NK-92 treated with Interleukin-12 subunit alpha and Interleukin-12 subunit beta, amount 100 ng/mL, for 24 hours (cell line): ENCODE data around the gene FDX1.
"Not testable (repeated sequence)": the region's sequence is repeated elsewhere in the genome, so short reads cannot be mapped to it uniquely, and the experiment has no call there.

Experiments
- DNase-seq: peaks from one replicate; lab custom pipeline; 2025; lab: John Stamatoyannopoulos, UW

The FDX1 gene, protein sequence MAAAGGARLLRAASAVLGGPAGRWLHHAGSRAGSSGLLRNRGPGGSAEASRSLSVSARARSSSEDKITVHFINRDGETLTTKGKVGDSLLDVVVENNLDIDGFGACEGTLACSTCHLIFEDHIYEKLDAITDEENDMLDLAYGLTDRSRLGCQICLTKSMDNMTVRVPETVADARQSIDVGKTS

DNA sequence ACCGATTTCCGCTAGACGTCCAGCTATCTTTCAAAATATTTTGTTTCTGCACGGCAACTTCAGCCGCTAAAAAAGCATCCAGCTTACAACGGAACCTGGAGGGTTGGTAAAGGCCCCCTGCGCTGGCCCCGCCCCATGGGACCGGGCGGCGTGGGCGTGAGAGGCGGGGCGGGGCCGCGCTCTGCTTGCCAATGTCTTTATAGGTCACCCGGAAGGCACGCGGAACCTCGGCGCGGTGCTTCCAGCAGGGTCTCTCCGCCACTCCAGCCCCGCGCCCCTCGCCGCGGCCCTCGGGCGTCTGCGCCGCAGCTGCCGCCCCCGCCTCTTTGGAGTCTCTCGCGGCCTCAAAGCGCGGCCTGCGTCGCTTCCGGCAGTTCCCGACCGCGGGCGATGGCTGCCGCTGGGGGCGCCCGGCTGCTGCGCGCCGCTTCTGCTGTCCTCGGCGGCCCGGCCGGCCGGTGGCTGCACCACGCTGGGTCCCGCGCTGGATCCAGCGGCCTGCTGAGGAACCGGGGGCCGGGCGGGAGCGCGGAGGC lies at the start of gene FDX1:
Gene FDX1 (plus strand): TSS at position 218 of the 536 bp plus-strand sequence. CDS start 173 bp downstream, at position 391.
- DNase-seq: peak; percentile 83

DNA sequence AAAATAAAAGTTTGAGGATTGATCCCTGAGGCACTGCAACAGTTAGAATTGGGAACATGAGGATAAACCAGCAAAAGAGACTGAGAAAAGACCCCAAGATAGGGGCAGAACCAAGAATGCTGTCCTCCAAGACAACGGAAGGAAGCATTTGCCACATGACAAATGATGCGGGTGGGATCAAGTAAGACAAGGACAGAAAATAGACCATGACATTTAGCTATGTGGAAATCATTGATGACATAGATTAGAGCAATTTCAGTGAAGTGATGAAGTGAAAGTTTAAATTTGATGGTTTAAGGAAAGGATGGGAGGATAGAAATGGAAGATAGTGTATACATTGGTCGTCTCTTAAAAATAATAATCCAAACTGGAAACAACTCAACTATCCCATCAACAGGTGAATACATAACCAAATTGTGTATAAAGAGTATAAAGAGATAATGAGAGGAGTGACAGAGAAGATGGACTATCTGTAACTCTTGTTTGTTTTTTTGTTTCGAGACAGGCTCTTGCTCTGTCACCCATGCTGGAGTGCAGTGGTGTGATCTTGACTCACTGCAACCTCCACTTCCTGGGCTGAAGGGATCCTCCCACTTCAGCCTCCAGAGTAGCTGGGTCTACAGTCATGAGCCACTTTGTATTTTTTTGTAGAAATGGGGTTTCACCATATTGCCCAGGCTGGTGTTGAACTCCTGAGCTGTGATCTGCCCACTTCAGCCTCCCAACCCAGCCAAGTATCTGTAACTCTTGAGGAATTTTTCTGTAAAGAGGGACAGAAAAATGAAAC lies 48.7 kb upstream of the FDX1 start:
- no peak for DNase-seq

DNA sequence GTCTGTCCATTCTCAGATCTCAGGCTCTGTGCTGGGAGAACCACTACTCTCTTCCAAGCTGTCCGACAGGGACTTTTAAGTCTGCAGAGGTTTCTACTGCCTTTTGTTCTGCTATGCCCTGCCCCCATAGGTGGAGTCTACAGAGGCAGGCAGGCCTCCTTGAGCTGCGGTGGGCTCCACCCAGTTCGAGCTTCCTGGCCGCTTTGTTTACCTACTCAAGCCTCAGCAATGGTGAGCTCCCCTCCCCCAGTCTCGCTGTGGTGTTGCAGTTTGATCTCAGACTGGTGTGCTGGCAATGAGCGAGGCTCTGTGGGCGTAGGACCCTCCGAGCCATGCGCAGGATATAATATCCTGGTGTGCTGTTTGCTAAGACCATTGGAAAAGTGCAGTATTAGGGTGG lies 41.5 kb upstream of the FDX1 start:
- not testable (repeated sequence) for DNase-seq

GRCh38 chr11:110389965-110390364 lies 39.8 kb upstream of the FDX1 start:
- no peak for DNase-seq

GRCh38 chr11:110392056-110392455 lies 37.7 kb upstream of the FDX1 start:
- no peak for DNase-seq

DNA sequence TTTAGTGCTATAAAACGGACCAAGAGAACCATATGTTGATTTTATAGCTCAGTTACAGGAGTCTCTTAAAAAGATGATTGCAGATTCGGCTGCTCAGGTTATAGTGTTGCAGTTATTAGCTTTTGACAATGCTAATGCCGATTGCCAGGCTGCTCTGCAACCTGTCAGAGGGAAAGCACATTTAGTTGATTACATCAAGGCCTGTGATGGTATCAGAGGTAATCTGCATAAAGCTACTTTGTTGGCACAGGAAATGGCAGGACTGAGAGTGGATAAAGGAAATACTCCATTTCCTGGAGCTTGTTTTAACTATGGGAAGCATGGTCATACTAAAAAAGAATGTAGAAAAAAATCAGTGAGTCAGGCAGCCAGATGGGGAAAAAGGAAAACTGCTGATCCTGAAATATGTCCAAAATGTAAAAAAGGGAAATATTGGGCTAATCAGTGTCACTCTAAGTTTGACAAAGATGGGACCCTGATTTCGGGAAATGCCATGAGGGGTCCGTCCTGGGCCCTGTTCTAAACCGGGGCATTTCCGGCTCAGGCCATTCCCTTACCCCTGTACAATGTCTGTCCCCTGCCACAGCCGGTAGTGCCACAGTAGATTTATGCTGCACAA lies 32.0 kb upstream of the FDX1 start:
- DNase-seq: not testable (repeated sequence)

DNA sequence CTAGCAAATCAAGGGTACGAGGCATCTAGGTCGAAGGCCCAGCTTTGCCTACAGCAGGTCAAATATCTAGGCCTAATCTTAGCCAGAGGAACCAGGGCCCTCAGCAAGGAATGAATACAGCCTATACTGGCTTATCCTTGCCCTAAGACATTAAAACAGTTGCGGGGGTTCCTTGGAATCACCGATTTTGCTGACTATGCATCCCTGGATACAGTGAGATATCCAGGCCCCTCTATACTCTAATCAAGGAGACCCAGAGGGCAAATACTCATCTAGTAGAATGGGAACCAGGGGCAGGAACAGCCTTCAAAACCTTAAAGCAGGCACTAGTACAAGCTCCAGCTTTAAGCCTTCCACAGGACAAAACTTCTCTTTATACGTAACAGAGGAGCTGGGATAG lies 26.2 kb upstream of the FDX1 start:
- DNase-seq: not testable (repeated sequence)

GRCh38 chr11:110405636-110406035 lies 24.1 kb upstream of the FDX1 start:
- DNase-seq: not testable (repeated sequence)

DNA sequence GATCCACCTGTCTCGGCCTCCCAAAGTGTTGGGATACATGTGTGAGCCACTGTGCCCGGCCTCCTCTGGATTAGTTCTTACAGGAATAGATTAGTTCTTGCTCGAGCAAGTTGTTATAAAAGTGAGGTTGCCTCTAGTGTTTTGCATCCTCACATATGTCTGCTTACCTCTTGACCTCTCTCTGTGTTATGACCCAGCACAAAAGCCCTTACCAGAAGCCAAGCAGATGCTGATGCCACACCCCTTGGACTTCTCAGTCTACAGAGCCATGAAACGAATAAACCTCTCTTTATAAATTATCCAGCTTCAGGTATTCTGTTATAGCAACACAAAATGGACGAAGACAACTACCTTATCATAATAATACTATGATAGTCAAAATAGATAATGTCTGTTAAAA lies 22.4 kb upstream of the FDX1 start:
- no peak for DNase-seq

- no peak for DNase-seq
These were observed 20.6 kb upstream of the FDX1 start for GRCh38 chr11:110409174-110409573.

DNA sequence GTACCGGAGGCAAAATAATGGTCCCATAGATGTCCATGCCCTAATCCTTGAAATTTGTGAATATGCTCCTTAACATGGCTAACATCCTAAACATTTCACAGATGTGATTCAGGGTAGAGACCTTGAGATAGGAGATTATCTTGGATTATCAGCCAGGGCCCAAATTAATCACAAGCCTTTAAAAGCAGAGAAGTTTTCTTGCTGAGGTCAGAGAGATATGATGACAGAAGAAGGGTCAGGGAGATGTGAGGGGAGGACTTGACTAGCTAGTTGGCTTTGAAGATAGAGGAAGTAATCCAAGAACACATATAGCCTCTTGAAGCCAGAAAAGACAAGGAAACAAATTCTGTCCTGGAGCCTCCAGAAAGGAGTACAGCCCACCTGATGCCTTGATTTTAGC lies 19.1 kb upstream of the FDX1 start:
- no peak for DNase-seq

DNA sequence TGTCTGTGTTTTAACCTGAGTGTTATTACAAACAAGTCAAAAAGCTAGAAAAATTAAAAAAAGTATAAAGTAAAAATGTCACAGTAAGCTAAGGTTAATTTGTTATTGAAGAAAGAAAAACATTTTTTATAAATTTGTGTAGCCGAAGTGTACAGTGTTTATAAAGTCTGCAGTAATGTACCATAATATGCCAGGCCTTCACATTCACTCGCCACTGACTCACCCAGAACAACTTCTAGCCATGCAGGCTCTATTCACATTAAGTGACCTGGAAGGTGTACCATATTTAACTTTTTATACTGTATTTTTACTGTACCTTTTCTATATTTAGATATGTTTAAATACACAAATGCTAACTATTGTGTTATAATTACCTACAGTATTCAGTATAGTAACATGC lies 14.7 kb upstream of the FDX1 start:
- DNase-seq: no peak

DNA sequence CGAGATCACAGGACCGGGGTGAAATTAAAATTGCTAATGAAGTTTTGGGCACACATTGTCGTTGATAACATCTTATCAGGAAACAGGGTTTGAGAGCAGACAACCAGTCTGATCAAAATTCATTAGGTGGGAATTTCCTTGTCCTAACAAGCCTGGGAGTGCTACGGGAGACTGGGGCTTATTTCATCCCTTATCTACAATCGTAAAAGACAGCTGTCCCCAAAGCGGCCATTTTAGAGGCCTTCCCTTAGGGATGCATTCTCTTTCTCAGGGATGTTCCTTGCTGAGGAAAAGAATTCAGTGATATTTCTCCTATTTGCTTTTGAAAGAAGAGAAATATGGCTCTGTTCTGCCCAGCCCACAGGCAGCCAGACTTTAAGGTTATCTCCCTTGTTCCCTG lies 8.1 kb upstream of the FDX1 start:
- DNase-seq: not testable (repeated sequence)

- DNase-seq: no peak
These were observed 7.3 kb upstream of the FDX1 start for GRCh38 chr11:110422306-110422905.

GRCh38 chr11:110424775-110425444 lies 4.8 kb upstream of the FDX1 start:
- DNase-seq: no peak

DNA sequence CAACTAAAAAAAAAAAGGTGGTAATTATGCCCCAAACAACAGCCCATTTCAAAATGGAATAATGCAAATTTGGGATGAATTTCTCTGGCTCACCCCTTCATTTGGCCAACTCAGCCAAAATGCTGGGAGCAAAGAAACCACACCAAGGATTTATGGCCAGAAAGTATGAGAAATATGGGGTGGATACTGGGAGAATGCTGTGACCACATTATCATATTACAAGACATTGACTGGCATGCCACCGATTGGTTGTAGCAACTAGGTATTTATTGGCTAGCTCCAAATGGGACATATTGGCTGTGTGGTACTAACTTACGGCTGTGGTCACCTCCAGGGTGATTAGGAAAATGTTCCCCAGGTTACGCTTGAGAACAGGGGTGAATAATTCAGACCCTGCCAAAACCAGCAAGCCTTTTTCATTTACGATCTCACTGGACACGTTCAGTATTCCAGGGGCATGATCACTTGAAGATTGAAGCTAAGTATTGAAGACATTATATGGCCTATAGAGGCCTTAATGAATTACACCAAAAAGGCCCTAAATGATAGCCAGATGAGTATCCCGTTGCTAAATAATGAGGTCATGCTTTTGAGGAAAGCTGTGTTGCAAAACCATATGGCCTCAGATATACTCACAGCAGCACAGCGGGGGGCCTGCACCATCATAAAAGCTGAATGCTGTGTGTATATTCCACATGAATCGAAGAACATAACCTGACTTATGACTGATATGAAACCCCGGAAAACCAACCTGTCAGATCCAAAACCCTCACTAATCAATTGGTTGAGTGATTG lies 3.8 kb upstream of the FDX1 start:
- no peak for DNase-seq

DNA sequence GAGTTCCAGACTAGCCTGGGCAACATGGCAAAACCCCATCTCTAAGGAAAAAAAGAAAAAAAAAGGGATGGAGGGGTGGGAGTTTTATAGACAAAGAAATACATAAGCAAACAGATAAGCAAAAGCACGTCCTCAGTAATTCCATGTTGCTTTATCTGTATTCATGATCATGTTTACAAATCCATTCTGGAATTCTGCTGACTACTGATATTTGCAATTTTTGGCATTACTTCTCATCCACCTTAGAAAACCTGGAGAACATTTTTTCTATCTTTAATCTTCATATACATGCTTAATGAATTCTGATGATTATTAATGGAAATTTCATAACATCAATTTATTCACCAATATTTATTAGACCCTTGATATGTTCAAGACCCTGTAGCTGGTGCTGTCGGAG lies 1.7 kb upstream of the FDX1 start:
- DNase-seq: no peak

GRCh38 chr11:110428956-110429730 lies 605 bp upstream of the FDX1 start:
- no peak for DNase-seq

GRCh38 chr11:110430267-110431050 lies 711 bp downstream of the FDX1 start:
- no peak for DNase-seq
